Stimulated activated CD4-positive, alpha-beta T cell treated with anti-CD3 and anti-CD28 coated beads, Interleukin-4, amount 100 ng/mL, for 48 hours (primary cell): ENCODE results near the gene EVPL.
A peak's percentile ranks its signal among the peaks of the same experiment; 100 is the strongest.

Experiments used
- DNase-seq, 2 donors: peaks; one replicate each; pipeline ENCODE4 v3.0.0-alpha.2; 2020; ENCODE audit warnings: low read depth in 2 of 2

The EVPL gene

DNA sequence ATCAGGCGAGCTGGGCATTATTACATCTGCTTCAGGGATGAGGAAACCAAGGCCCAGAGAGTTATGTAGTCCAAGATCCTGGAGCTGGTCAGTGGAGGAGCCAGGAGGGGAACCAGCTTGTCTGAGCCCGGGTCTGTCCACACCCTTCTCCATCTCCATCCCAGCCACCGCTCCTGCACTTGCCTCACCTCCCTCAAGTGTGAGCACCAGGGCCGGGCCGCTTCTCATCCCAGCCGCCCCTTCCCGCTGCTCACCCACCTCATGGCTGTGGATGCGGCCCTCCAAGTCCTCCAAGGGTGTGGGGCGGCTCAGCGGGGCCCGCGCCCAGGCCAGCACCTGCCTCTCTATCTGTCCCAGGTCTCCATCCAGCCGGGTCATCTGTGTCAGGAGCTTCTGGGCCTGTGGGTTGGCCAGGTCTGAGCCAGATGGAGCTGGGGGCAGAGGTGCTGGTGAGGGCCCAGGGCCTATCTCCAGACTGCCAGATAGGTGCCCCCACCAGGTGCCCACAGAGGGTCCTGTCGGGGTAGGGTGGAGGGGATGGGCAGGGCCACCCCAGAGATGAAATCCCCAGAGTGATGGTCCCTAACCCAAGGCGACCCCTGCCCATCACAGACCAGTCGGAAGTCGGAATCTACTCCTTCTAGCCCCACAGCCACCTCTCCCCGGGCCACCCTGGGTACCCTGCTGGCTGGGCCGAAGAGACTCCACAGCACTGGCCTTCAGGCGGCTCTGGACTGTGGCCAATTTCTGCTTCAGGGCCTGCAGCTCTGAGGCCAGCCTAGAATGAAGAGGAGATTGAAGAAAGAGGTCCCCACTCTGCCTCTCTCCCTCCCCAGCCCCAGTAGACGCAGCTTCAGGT, 9.4 kb downstream of the EVPL start:
- no peak for DNase-seq

- no peak for DNase-seq
These were observed 12.2 kb downstream of the EVPL start for GRCh38 chr17:76014925-76015261.

GRCh38 chr17:76014100-76014924, 12.8 kb downstream of the EVPL start:
- DNase-seq = peak; percentile 66

- no peak for DNase-seq
These were observed 13.7 kb downstream of the EVPL start for GRCh38 chr17:76013377-76013932.

DNA sequence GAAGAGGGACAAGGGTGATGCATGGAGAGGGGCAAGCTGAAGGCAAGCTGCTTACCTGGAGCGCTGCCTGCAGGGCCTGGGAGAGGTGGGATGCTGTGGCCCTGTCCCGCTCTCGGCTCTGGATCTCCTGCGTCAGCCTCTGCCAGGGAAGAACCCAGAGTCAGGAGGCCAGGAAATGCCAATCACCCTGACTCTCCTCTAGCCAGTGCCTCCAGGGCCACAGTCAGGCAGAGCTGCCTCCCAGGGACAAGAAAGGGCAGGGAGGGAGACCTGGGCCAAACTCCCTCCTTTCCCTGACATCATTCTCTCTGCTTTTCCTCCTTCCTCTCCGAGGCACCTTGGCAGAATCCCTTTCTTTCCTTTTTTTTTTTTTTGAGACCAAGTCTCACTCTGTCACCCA, 15.2 kb downstream of the EVPL start:
- DNase-seq = no peak

GRCh38 chr17:76009969-76010661, 17.0 kb downstream of the EVPL start:
- DNase-seq = no peak

- no peak for DNase-seq
These were observed 17.7 kb downstream of the EVPL start for GRCh38 chr17:76009447-76009846.

DNA sequence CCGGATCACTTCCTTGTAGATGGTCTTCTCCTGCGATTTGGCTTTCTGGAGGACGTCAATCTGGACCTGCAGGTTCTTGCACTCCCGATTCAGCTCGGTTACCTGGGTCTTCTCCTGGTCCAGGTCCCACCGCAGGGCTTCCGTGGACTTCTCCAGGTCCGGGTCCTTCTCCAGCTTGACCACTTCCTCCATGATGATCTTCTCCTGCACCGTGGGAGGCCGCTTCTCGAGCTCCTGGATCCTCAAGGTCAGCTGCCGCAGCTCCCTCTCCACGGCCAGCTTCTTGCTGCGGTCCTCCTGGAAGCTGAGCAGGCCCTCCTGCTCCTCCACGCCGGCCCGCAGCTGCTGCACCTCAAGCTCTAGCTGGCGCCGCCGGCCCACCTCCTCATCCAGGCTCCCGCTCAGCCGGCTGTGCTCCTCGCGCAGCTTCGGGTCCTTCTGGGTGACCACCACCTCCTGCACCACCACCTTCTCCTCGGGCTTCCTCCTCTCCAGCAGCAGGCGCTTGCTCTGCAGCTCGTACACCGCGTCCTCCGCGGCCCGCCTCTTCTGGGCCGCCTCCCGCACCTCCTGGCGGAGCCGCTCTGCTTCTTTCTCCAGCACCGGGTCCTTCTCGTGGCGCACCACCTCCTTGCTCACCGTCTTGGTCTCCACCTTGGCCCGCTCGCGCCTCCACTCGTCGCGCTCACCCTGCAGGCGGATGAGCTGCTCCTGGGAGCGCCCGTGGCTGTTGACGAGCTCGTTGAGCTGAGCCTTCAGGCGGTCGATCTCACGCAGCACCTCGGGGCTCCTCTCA, 18.3 kb downstream of the EVPL start:
- no peak for DNase-seq

DNA sequence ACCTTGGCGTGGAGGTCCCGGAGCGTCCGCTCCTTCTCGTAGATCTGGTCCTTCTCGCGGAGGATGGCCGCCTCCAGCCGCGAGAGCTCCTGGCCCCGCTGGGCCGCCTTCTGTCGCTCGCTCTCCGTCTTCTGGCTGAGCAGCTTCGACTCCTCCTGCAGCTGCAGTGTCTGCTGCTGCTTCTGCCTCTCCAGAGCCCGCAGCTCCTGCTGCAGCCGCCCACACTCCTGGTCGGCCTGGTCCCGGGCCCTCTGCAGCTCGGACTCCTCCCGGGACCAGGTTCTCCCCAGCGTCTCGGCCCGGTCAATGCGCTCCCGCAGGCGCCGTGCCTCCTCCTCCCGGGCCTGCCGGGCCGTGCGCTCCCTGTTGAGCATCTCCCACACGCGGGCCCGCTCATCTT, 18.9 kb downstream of the EVPL start:
- no peak for DNase-seq

DNA sequence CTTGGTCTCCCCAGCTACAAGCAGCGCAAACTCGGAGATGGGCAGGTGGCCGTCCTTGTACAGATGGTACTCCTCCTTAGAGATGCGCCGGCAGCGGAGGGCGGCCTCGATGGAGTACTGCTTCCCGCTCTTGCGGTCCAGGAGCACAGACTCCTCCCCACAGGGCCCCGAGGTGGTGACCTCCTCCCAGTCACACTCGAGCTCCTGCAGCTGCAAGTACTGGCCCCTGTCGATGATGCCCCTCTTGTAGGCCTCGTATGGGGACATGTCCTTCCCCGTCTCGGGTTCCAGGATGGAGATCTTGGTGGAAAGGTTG, 19.3 kb downstream of the EVPL start:
- no peak for DNase-seq

- no peak for DNase-seq
These were observed 19.8 kb downstream of the EVPL start for GRCh38 chr17:76007131-76007849.

DNA sequence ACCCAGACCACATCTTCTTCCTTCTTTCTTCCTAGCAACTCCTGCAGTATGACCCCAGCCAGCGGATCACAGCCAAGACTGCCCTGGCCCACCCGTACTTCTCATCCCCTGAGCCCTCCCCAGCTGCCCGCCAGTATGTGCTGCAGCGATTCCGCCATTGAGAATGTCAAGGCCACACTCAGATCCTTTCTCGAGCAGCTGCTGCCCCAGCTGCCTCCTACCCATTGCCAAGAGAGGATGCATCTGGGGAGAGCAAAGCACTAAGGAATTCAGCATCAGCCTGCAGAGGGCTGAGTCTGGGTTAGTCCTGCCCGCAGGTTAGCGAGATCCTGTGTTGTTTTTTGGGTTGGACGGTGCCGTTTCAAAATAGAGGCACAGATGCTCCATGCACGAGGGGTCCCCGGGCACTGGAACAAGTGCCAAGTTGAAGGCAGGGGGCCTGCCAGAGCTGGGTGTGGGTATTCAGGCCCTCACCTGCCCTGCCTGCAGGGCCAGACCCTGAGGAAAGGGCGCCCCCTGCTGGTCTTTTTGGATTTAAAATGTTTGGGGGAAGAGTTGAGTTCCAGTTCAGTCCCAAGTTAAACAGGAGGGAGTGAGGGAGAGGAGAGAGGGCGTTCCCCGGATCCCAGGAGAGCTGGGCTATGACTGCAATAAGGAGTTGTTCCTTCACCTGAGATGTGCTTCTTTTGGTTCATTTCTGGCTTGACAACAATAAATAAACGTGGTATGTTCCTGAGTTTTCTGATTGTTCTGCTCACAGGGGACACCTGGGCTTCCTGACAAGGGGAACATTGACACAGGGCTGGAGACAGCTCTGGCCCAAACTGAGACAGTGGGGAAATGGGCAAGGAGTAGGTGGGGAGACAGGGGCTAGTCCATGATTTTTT, 21.6 kb downstream of the EVPL start:
- DNase-seq = peak; percentile 81 to 93

GRCh38 chr17:76004750-76005262, 22.3 kb downstream of the EVPL start:
- no peak for DNase-seq

- no peak for DNase-seq
These were observed 23.2 kb downstream of the EVPL start for GRCh38 chr17:76003915-76004314.

- no peak for DNase-seq
These were observed 25.0 kb downstream of the EVPL start for GRCh38 chr17:76002100-76002499.

DNA sequence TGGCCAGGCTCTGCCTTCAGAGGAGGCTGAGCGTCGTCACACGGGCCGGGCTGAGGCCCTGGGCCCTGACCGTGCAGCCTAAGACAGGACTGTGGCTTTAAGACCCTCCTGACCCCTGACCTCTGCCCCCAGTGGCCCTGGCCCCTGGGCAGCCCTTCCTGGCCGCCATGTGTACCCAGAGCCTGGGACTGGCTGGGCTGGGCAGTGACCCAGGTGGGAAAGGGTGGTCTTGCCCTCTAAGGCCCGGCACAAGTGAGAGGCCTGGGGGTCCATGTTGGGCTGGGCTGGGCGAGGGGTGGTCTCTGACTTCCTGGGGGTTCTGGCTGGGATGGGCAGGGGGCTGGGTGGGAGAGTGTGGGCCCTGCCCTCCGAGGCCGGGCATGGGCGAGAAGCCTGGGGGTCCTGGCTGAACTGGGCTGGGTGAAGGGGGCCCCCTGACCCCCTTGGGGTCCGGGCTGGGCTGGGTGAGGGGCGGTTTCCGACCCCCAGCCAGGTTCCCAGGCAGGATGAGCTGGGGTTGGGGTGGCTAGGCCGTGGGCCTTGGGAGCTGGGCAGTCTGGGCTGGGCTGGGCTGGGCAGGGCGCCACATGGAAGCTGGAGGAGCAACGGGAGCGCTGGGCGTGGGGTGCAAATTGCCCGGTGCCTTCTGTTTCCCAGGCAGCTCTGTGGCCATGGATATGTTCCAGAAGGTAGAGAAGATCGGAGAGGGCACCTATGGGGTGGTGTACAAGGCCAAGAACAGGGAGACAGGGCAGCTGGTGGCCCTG, 26.2 kb downstream of the EVPL start, which contains the start of gene CDK3:
Gene CDK3 (plus strand): TSS at position 101 of the 767 bp plus-strand sequence. CDS start 571 bp downstream, at position 672.
- no peak for DNase-seq

DNA sequence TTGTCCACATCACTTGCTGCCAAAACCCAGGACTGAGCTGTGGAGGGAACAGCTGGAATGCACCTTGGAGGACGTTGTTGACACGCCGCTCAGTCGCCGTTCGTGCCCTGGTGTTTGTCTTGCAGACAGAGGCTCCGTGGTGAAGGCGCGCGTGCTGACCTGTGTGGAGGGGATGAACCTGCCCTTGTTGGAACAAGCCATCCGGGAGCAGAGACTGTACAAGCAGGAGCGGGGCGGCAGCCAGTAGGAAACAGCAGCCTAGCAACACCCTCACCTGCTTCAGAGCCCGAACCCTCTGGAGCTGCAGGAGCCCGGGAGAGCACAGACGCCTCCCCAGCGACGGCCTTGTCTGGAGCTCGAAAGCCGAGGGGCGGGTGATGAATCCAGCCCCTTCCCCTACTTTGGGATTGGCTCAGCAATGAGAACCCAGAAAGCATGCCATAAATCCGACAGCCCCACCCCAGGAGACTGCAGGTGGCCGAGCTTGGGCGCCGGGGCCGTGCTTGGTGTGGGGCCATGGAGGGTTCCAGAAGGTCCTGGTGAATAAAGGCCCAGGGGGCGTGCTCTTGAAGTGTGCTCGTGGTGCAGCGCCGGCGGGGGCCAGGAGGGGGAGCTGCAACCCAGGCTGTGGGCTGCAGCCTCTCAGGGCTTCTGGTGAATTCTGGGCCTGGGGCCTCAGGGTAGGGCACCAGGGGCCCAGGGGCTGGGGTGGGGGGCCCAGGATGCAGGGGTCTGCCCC, 26.9 kb downstream of the EVPL start:
- peak; percentile 57 to 70 for DNase-seq

- DNase-seq = no peak
These were observed 28.7 kb downstream of the EVPL start for GRCh38 chr17:75998327-75998795.
